Measurements from ENCODE around the gene PAX1.

Gene PAX1

GRCh38 chr20:21739682-21740081 is 34.2 kb downstream of the PAX1 start:
- H3K4me3 ChIP-seq (ENCODE audit: low read length): no peak overlapping the region
- no peak for TF ChIP-seq ZNF274 (IDR thresholded peaks at IDR 0.05; ENCODE audit: low read depth, low read length)

GRCh38 chr20:21741266-21741665 is 35.8 kb downstream of the PAX1 start:
- H3K4me3 ChIP-seq (ENCODE audit: low read length): no peak overlapping the region
- no peak for TF ChIP-seq ZNF274 (IDR thresholded peaks at IDR 0.05; ENCODE audit: low read depth, low read length)

GRCh38 chr20:21762646-21763045 is 57.2 kb downstream of the PAX1 start:
- no peak for TF ChIP-seq ZNF274 (IDR thresholded peaks at IDR 0.05; ENCODE audit: low read depth, low read length)
- no peak overlapping the region for H3K4me3 ChIP-seq (ENCODE audit: low read length)

GRCh38 chr20:21767200-21767738 is 61.8 kb downstream of the PAX1 start:
- no peak overlapping the region for H3K4me3 ChIP-seq (ENCODE audit: low read length)
- no peak for TF ChIP-seq ZNF274 (IDR thresholded peaks at IDR 0.05; ENCODE audit: low read depth, low read length)

GRCh38 chr20:21767739-21768223 is 62.3 kb downstream of the PAX1 start:
- TF ChIP-seq ZNF274 (IDR thresholded peaks at IDR 0.05; ENCODE audit: low read depth, low read length): no peak
- no peak overlapping the region for H3K4me3 ChIP-seq (ENCODE audit: low read length)

Measured in GM08714 (cell line).